A673 (cell line): ENCODE measurements around the gene SOX13. TPM values are rescaled to one million over a fixed set of nuclear protein-coding genes. Genes with fewer than 3 reads are reported as not detected.
"Not testable (repeated sequence)": the region's sequence is repeated elsewhere in the genome, so short reads cannot be mapped to it uniquely, and the experiment has no call there.

Source experiments
- BruUV-seq: library from RNA; stranded (reverse); fragments of 400-500 nt; replicated peaks from 2 replicates; lab custom pipeline; 2021; lab: Mats Ljungman, UMichigan
- CTCF ChIA-PET: fragments of 300-600 bp; sonication (Branson Sonifier 250); formaldehyde crosslinking; loops from one replicate; lab custom pipeline; 2022; ENCODE audit warnings: antibody characterized with exemption; lab: Charles Lee
- POLR2A ChIA-PET: fragments of 300-600 bp; sonication (Branson Sonifier 250); formaldehyde crosslinking; loops from one replicate; lab custom pipeline; 2022; ENCODE audit warnings: antibody characterized with exemption; ENCODE audit not compliant: low non-redundant PET; lab: Charles Lee
- DNase-seq: peaks from one replicate; pipeline ENCODE4 v3.0.0-alpha.2; 2015; ENCODE audit warnings: low spot score
- H3K27ac ChIP-seq: fragments of 200-600 bp; sonication (generic); 2 replicates; pipeline ENCODE4 v1.5.1; 2016; ENCODE audit warnings: mixed run types, low read depth, mild to moderate bottlenecking, mixed read lengths, antibody characterized with exemption, low read length; ENCODE audit not compliant: poor library complexity, severe bottlenecking
- H3K27me3 ChIP-seq: fragments of 200-600 bp; sonication (generic); replicated peaks from 2 replicates; pipeline ENCODE4 v1.6.1; 2017; ENCODE audit warnings: mixed run types, low read depth, mild to moderate bottlenecking, mixed read lengths, antibody characterized with exemption, low read length; ENCODE audit not compliant: insufficient read depth, poor library complexity
- H3K36me3 ChIP-seq: fragments of 200-600 bp; sonication (generic); 2 replicates; pipeline ENCODE4 v1.6.1; 2016; ENCODE audit warnings: mixed run types, mild to moderate bottlenecking, mixed read lengths, antibody characterized with exemption, low read length; ENCODE audit not compliant: insufficient read depth, poor library complexity, severe bottlenecking
- H3K4me1 ChIP-seq: fragments of 200-600 bp; sonication (generic); 2 replicates; pipeline ENCODE4 v1.6.1; 2017; ENCODE audit warnings: mixed run types, mild to moderate bottlenecking, mixed read lengths, antibody characterized with exemption, low read length; ENCODE audit not compliant: insufficient read depth, poor library complexity, severe bottlenecking
- H3K4me3 ChIP-seq: fragments of 200-600 bp; sonication (generic); 2 replicates; pipeline ENCODE4 v1.5.1; 2016; ENCODE audit warnings: low read depth, mixed run types, mild to moderate bottlenecking, mixed read lengths, low read length; ENCODE audit not compliant: poor library complexity, severe bottlenecking
- H3K9me3 ChIP-seq: fragments of 200-600 bp; sonication (generic); 2 replicates; pipeline ENCODE4 v1.6.1; 2016; ENCODE audit warnings: mixed run types, low read depth, mild to moderate bottlenecking, mixed read lengths, antibody characterized with exemption, low read length; ENCODE audit not compliant: poor library complexity, severe bottlenecking
- EZH2 ChIP-seq: fragments of 200-600 bp; sonication (generic); IDR thresholded peaks from 2 replicates; pipeline ENCODE4 v1.6.1; 2017; ENCODE audit warnings: borderline replicate concordance, low read depth, mild to moderate bottlenecking, mixed read lengths, antibody characterized with exemption, low read length; ENCODE audit not compliant: poor library complexity, severe bottlenecking
- intact Hi-C: fragments of 100-400 bp; cut with micrococcal nuclease; formaldehyde crosslinking; loops from one replicate; pipeline ENCODE4 v1.10.0; 2022; ENCODE audit not compliant: unreplicated experiment
- total RNA-seq: library from RNA; stranded (reverse); gene quantifications from 2 replicates; pipeline ENCODE4 v1.2.3, GENCODE V29; 2021
- TF ChIP-seq, protein P1 (sequence below): fragments of 300-800, 200-600 bp; sonication (generic); conservative IDR thresholded peaks from 2 replicates; pipeline ENCODE4 v1.5.1; 2017; ENCODE audit warnings: low read depth, mild to moderate bottlenecking, antibody characterized with exemption, low read length, moderate library complexity, mixed read lengths

SOX13 gene
- total RNA-seq, 1 experiment from 2014 or later: 9.4 TPM

DNA sequence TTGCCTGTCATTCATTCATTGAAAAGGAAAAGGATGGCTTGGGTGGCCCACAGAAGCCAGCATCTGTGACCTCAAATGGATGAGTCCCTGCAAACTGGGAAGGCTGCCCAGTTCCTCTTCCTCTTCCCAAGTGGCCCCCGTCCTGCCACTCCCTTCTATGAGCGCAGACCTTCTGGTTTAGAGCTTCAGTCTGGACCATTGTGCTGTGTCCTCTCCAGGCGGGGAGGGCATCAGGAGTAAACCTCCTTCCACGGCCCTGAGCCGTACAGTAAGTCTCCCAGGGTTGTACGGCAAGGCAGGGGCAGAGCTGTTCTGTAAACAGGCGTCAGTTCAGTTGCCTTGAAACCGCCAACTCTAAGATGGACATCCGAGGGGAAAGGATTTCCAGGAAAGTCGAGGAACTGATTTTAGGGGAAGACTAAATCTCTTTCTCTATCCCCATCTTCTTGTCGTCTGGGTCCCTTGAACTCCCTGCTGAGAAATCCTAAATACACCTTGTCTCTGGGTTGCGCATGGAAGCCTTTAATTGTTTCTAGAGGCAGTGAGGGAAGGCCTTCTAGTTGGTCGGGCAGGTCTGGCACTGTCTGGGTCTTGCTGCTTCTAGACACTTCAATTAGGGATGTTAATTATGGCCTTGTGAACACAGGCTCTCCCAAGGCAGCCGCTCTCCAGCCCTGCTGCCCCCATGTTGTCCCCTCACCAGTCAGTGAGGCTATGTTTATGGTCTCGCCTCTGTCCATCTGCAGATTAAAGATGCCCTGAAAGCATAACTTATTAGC is 22.1 kb downstream of the SOX13 start:
- H3K27ac ChIP-seq: no peak overlapping the region
- TF ChIP-seq, protein P1, sequence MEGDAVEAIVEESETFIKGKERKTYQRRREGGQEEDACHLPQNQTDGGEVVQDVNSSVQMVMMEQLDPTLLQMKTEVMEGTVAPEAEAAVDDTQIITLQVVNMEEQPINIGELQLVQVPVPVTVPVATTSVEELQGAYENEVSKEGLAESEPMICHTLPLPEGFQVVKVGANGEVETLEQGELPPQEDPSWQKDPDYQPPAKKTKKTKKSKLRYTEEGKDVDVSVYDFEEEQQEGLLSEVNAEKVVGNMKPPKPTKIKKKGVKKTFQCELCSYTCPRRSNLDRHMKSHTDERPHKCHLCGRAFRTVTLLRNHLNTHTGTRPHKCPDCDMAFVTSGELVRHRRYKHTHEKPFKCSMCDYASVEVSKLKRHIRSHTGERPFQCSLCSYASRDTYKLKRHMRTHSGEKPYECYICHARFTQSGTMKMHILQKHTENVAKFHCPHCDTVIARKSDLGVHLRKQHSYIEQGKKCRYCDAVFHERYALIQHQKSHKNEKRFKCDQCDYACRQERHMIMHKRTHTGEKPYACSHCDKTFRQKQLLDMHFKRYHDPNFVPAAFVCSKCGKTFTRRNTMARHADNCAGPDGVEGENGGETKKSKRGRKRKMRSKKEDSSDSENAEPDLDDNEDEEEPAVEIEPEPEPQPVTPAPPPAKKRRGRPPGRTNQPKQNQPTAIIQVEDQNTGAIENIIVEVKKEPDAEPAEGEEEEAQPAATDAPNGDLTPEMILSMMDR: no peak
- TF ChIP-seq EZH2: no peak

DNA sequence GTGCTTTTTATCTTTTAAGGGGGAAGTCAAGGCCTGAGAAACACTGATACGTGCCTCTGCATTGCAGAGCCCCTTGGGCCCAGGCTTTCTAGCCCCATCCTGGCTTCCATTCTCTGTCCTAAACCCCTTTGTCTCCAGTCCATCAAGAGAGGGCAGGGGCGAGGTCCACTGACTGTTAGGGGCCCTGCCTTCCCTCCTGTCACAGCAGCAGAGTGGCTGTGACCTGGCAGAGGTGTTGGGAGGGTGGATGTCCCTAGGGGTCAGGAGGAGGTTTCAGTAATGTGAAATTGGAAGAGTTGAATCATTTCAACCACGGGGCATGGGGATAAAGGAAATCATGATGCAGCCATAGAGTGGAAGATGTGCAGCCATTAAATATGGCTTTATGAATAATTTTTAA is 24.0 kb downstream of the SOX13 start:
- intact Hi-C loops: no loop called here
- Histone ChIP-seq H3K27me3 (no peaks in the 10 kb centered on the region), H3K4me1 (peaks cover 12% of the 10 kb centered on the region), H3K27ac (no peak overlapping the region), H3K9me3 (no peaks in the 10 kb centered on the region), H3K36me3 (no peaks in the 10 kb centered on the region), H3K4me3 (no peak overlapping the region)
- no peak for DNase-seq
- POLR2A ChIA-PET: no interaction called here
- CTCF ChIA-PET: no interaction called here
- BruUV-seq: no TSS peak
- TF ChIP-seq, protein P1: no peak
- no peak for TF ChIP-seq EZH2

More for the DNA sequence above, 22.1 kb downstream of the SOX13 start:
- CTCF ChIA-PET: no interaction called here
- DNase-seq: no peak
- Histone ChIP-seq H3K4me1 (peaks cover 12% of the 10 kb centered on the region), H3K9me3 (no peaks in the 10 kb centered on the region), H3K27me3 (no peaks in the 10 kb centered on the region), H3K36me3 (no peaks in the 10 kb centered on the region), H3K4me3 (no peak overlapping the region)
- POLR2A ChIA-PET: no interaction called here
- no TSS peak for BruUV-seq
- intact Hi-C loops: no loop called here

DNA sequence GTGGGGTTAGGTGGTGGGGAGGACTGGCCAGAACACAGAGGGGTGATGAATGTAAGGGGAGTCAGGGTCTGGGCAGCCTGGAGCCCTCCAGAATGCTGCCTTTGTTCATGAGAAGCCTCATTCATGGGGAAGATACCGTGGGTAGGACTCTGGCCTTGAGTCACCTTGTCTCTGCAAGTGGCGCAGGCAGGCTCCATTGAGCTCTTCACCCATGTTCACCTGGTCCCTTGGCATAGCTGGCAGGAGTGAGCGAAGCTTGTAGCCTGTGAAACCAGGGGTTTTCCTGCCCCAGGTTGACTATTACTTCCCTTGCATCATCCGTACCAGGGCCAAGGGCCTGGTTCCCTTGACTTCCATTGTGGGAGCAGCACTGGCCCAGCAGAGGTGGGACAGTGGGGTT is 25.8 kb downstream of the SOX13 start:
- ChIA-PET CTCF (no interaction called here), POLR2A (no interaction called here)
- DNase-seq: no peak
- no peaks in the 10 kb centered on the region for H3K9me3 ChIP-seq
- intact Hi-C loops: no loop called here
- no peak for TF ChIP-seq EZH2
- TF ChIP-seq, protein P1: no peak
- BruUV-seq: no TSS peak
- no peaks in the 10 kb centered on the region for H3K36me3 ChIP-seq
- H3K27ac ChIP-seq: no peak overlapping the region
- peaks cover 8% of the 10 kb centered on the region for H3K4me1 ChIP-seq
- H3K27me3 ChIP-seq: no peaks in the 10 kb centered on the region
- H3K4me3 ChIP-seq: no peak overlapping the region

DNA sequence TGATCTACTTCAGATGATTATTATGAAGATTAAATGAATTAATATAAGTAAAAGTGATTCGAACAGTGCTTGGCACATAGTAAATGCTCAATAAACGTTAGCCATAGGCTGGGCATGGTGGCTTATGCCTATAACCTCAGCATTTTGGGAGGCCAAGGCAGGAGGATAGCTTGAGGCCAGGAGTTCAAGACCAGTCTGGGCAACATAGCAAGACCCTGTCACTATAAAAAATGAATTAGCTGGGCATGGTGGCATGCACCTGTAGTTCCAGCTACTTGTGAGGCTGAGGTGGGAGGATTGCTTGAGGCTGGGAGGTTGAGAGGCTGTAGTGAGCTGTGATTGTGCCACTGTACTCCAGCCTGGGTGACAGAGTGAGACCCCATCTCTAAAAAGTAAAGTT is 26.8 kb downstream of the SOX13 start:
- DNase-seq, intact Hi-C loops, H3K36me3 ChIP-seq, H3K27me3 ChIP-seq, BruUV-seq, POLR2A ChIA-PET, CTCF ChIA-PET, H3K27ac ChIP-seq, H3K9me3 ChIP-seq, H3K4me3 ChIP-seq: not testable (repeated sequence)
- peaks cover 13% of the 10 kb centered on the region for H3K4me1 ChIP-seq
